OCI-LY3 (cell line): Measurements from ENCODE around the gene FKBP4.

Source experiments
- H2AFZ ChIP-seq: fragments of 200-600, 300-600 bp; shearing (Covaris generic); 2 replicates; pipeline ENCODE4 v1.6.0; 2014; ENCODE audit warnings: antibody characterized with exemption, low read depth, low read length
- H3K27ac ChIP-seq: fragments of 200-600, 300-600 bp; sonication (generic); 2 replicates; pipeline ENCODE4 v1.5.1; 2014; ENCODE audit warnings: mild to moderate bottlenecking, low read length, moderate library complexity, mixed read lengths
- H3K27me3 ChIP-seq: fragments of 200-600, 300-600 bp; sonication (generic); 2 replicates; pipeline ENCODE4 v1.6.1; 2014; ENCODE audit warnings: low read depth, low read length, mixed read lengths
- H3K36me3 ChIP-seq: fragments of 200-600, 300-600 bp; sonication (generic); replicated peaks from 2 replicates; pipeline ENCODE3; 2014; ENCODE audit warnings: low read depth, low read length, mixed read lengths
- H3K4me1 ChIP-seq: fragments of 300-600, 200-600 bp; sonication (generic); 2 replicates; pipeline ENCODE4 v1.6.1; 2014; ENCODE audit warnings: low read length, mixed read lengths
- H3K4me2 ChIP-seq: fragments of 200-600, 300-600 bp; sonication (generic); 2 replicates; pipeline ENCODE4 v1.6.1; 2014; ENCODE audit warnings: low read length, mixed read lengths
- H3K4me3 ChIP-seq: fragments of 300-600, 200-600 bp; sonication (generic); 2 replicates; pipeline ENCODE4 v1.5.1; 2014; ENCODE audit warnings: antibody characterized with exemption, mild to moderate bottlenecking, low read length, moderate library complexity
- H3K79me2 ChIP-seq: fragments of 300-600, 200-600 bp; shearing (Covaris generic); 2 replicates; pipeline ENCODE4 v1.6.1; 2014; ENCODE audit warnings: mild to moderate bottlenecking, low read length, mixed read lengths
- H3K9ac ChIP-seq: fragments of 300-600, 200-600 bp; shearing (Covaris generic); 2 replicates; pipeline ENCODE4 v1.6.0; 2014; ENCODE audit warnings: mild to moderate bottlenecking, low read length, moderate library complexity
- H3K9me3 ChIP-seq: fragments of 200-600, 300-600 bp; shearing (Covaris generic); 2 replicates; pipeline ENCODE4 v1.6.1; 2014; ENCODE audit warnings: low read length, mixed read lengths; ENCODE audit not compliant: insufficient read depth
- H4K20me1 ChIP-seq: fragments of 200-600, 300-600 bp; sonication (generic); 2 replicates; pipeline ENCODE4 v1.6.1; 2016; ENCODE audit warnings: low read length, mixed read lengths; ENCODE audit not compliant: insufficient read depth
- CTCF ChIP-seq: fragments of 200-600, 300-600 bp; sonication (generic); IDR thresholded peaks from 2 replicates; pipeline ENCODE4 v1.5.1; 2014; ENCODE audit warnings: antibody characterized with exemption, low read length, low read depth
- EZH2phosphoT487 ChIP-seq: fragments of 200-600 bp; shearing (Covaris generic); IDR thresholded peaks from 2 replicates; pipeline ENCODE4 v1.6.1; 2018; ENCODE audit warnings: antibody characterized with exemption, mixed run types, low read depth

FKBP4 gene

GRCh38 chr12:2820432-2820831 lies 25.7 kb downstream of the FKBP4 start:
- H3K9ac ChIP-seq, result no peak overlapping the region
- H3K27me3 ChIP-seq, result no peaks in the 10 kb centered on the region
- no peak overlapping the region for H3K4me3 ChIP-seq
- H3K4me1 ChIP-seq, result no peaks in the 10 kb centered on the region
- no peak for TF ChIP-seq CTCF
- no peak for TF ChIP-seq EZH2phosphoT487
- no peaks in the 10 kb centered on the region for H4K20me1 ChIP-seq
- no peak overlapping the region for H3K4me2 ChIP-seq
- H3K36me3 ChIP-seq, result peaks cover 39% of the 10 kb centered on the region
- H3K79me2 ChIP-seq, result peaks cover 4% of the 10 kb centered on the region
- no peaks in the 10 kb centered on the region for H3K9me3 ChIP-seq
- H2AFZ ChIP-seq, result no peak overlapping the region
- no peak overlapping the region for H3K27ac ChIP-seq

GRCh38 chr12:2823483-2823882 lies 28.7 kb downstream of the FKBP4 start:
- peaks cover 46% of the 10 kb centered on the region for H3K36me3 ChIP-seq
- no peaks in the 10 kb centered on the region for H4K20me1 ChIP-seq
- no peaks in the 10 kb centered on the region for H3K4me1 ChIP-seq

GRCh38 chr12:2824541-2824940 lies 29.8 kb downstream of the FKBP4 start:
- Histone ChIP-seq H3K9ac (no peak overlapping the region), H2AFZ (no peak overlapping the region), H3K4me3 (no peak overlapping the region), H3K4me2 (no peak overlapping the region), H3K36me3 (peaks cover 46% of the 10 kb centered on the region), H3K79me2 (no peaks in the 10 kb centered on the region), H3K27me3 (no peaks in the 10 kb centered on the region), H4K20me1 (no peaks in the 10 kb centered on the region), H3K4me1 (no peaks in the 10 kb centered on the region), H3K9me3 (no peaks in the 10 kb centered on the region), H3K27ac (no peak overlapping the region)
- TF ChIP-seq CTCF, result no peak
- TF ChIP-seq EZH2phosphoT487, result no peak

More at GRCh38 chr12:2823483-2823882, 28.7 kb downstream of the FKBP4 start:
- Histone ChIP-seq H3K79me2 (no peaks in the 10 kb centered on the region), H2AFZ (no peak overlapping the region), H3K4me2 (no peak overlapping the region), H3K27me3 (no peaks in the 10 kb centered on the region), H3K9ac (no peak overlapping the region), H3K4me3 (no peak overlapping the region), H3K27ac (no peak overlapping the region), H3K9me3 (no peaks in the 10 kb centered on the region)
- TF ChIP-seq EZH2phosphoT487, result no peak
- no peak for TF ChIP-seq CTCF

- Histone ChIP-seq H3K27ac (no peak overlapping the region), H3K9me3 (no peaks in the 10 kb centered on the region), H3K4me2 (no peak overlapping the region), H3K4me1 (no peaks in the 10 kb centered on the region), H3K36me3 (peaks cover 46% of the 10 kb centered on the region), H3K27me3 (no peaks in the 10 kb centered on the region), H3K79me2 (no peaks in the 10 kb centered on the region), H3K9ac (no peak overlapping the region), H3K4me3 (no peak overlapping the region), H2AFZ (no peak overlapping the region), H4K20me1 (no peaks in the 10 kb centered on the region)
- TF ChIP-seq CTCF (no peak), EZH2phosphoT487 (no peak)
These were observed 30.4 kb downstream of the FKBP4 start for GRCh38 chr12:2825132-2825531.
